ENCODE data around the gene CASP4.
A peak's percentile ranks its signal among the peaks of the same experiment; 100 is the strongest.

CASP4 gene

DNA sequence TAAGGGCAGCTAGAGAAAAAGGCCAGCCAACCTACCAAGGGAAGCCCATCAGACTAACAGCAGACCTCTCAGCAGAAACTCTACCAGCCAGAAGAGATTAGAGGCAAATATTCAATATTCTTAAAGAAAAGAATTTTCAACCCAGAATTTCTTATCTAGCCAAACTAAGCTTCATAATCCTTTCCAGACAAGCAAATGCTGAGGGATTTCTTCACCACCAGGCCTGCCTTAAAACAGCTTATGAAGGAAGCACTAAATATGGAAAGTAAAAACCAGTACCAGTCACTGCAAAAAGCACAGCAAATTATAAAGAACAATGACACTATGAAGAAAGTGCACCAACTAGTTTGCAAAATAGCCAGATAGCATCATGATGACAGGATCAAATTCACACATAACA, 39.6 kb downstream of the CASP4 start:
- no peak overlapping the region for H3K4me3 Mint-ChIP-seq
- intact Hi-C loops (cut with micrococcal nuclease), result no loop called here
- H3K36me3 Mint-ChIP-seq (ENCODE audit: low read depth), result no peaks in the 10 kb centered on the region
- no peak overlapping the region for H3K27ac Mint-ChIP-seq
- no peaks in the 10 kb centered on the region for H3K4me1 Mint-ChIP-seq (ENCODE audit: low read depth)
- H3K27me3 Mint-ChIP-seq, result no peaks in the 10 kb centered on the region
- peaks cover 59% of the 10 kb centered on the region for H3K9me3 Mint-ChIP-seq

DNA sequence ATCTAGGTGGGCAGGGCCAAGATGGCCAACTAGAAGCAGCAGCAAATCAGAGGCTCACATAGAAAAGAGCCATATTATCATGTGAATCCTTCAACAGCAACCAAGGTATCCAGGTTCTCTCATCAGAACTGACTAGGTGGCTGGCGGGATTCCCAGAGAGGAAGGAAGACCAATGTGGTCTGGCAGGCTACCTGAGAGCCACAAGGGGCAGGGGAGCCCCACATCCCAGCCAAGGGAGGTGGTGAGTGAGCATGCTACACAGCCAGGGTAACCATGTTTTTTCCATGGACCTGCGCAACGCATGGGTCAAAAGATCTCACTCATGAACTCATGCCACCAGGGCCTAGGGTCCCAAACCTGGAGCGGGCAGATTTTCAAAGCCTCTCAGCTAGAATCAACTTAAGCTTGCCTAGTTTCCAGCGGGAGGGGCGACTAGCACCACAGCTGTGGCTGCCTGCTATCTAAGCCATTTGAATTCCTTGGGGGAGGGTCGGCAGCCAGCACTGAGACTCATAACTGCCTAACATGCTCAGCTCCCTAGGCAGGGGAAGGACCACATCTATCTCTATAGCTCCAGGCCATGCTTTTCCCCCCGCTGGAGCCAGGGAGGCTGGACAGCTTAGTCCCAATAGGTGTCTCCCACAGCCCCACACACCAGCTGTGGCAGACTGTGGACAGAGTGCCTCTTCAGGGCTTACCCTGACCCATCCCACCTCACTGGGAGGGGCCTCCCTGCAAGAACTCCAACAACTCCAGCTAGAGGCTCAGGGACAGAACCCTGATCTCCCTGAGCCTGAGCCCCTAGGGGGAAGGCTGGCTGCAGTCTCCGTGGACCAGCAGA, 41.4 kb downstream of the CASP4 start:
- H3K4me3 Mint-ChIP-seq, result no peak overlapping the region
- H3K27ac Mint-ChIP-seq, result no peak overlapping the region
- H3K27me3 Mint-ChIP-seq, result no peaks in the 10 kb centered on the region
- intact Hi-C loops (cut with micrococcal nuclease), result no loop called here
- H3K9me3 Mint-ChIP-seq, result peaks cover 46% of the 10 kb centered on the region
- H3K36me3 Mint-ChIP-seq (ENCODE audit: low read depth), result no peaks in the 10 kb centered on the region
- no peaks in the 10 kb centered on the region for H3K4me1 Mint-ChIP-seq (ENCODE audit: low read depth)

DNA sequence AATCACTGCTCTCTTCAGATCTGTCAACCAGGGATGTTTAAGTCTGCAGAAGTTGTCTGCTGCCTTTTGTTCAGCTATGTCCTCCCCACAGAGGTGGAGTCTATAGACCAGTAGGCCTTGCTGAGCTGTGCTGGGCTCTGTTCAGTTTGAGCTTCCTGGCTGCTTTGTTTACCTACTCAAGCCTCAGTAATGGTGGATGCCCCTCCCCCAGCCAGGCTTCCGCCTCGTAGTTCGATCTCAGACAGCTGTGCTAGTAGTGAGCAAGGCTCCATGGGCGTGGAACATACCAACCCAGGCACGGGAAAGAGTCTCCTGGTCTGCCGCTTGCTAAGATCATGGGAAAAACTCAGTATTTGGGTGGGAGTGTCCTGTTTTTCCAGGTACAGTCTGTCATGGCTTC, 42.5 kb downstream of the CASP4 start:
- H3K36me3 Mint-ChIP-seq (ENCODE audit: low read depth), result no peaks in the 10 kb centered on the region
- intact Hi-C loops (cut with micrococcal nuclease), result no loop called here
- H3K27ac Mint-ChIP-seq, result no peak overlapping the region
- H3K4me3 Mint-ChIP-seq, result no peak overlapping the region
- no peaks in the 10 kb centered on the region for H3K27me3 Mint-ChIP-seq
- H3K4me1 Mint-ChIP-seq (ENCODE audit: low read depth), result no peaks in the 10 kb centered on the region
- peaks cover 45% of the 10 kb centered on the region for H3K9me3 Mint-ChIP-seq

DNA sequence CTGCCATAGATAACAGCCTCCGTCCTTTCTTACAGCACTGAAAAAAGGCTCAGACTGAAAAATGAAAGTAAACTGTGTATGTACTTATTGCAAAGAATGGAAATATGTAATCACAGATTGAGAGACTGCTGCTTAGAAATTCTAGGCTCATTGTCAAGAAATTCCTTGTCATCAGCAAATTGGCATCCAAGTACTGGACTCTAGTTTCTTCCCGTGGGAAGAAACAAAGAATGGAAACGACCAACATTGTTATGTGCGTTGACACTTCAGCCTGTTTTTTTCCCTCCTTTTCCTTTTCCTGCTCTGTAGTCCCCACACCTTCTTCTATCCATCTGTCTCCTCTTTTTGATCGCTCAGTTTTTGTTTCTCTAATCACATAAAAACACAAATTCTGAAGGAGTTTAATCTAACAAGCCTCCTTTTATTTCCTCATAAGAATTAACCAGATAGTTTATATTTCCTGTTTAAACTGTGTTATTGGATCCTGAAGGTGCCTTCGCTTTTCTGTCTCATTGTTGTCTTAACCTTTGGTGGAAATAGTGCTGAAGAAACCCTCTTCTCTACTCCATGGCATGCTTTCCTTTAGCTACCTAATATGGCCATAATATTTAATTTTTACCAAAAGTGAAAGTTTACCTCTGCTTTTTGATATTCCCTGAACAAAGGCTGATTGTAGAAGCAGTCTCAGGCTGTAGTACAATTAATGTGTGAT, 50.1 kb downstream of the CASP4 start:
- no peak overlapping the region for H3K27ac Mint-ChIP-seq
- H3K4me1 Mint-ChIP-seq (ENCODE audit: low read depth), result peaks cover 20% of the 10 kb centered on the region
- H3K4me3 Mint-ChIP-seq, result peak overlapping the region; percentile 28
- H3K36me3 Mint-ChIP-seq (ENCODE audit: low read depth), result no peaks in the 10 kb centered on the region
- H3K27me3 Mint-ChIP-seq, result no peaks in the 10 kb centered on the region
- intact Hi-C loops (cut with micrococcal nuclease), result no loop called here
- H3K9me3 Mint-ChIP-seq, result no peaks in the 10 kb centered on the region

DNA sequence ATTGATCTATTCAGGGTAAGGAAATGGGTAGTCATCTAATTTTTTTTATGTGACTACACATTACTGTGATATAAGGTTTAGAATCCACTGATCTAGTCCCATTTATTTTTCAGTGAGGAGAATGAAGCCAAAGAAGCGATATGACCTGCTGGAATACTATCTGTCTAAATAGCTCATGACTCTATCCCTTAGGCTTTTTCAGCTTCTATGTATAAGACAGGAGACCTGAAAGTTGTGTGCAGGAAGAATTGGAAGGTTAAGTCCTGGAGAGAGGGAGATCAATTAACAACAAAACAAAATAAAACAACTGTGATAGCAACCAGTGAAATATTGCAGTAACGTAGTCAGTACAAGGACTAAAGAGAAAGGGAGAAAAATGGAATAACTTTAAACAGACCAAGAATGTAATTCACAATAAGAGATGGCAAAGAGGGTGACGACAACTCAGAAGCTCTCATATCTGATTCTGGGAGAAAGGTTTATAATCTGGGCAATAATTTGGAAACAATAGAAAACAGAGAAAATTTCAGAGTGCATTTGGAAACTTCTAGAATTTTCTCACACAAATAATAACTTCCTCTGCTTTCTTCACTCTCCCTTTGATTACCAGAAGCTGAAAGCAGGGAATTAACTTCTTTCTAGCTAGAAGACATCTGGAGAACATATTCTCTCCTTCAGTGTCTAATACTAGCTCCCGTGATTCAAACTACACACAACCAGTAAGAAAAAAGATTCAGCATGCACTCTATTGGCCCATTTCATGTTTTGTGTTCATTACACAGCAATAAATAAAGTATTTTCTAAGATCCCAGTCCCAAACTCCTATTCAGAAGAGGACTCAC, 50.9 kb downstream of the CASP4 start:
- Mint-ChIP-seq H3K9me3 (no peaks in the 10 kb centered on the region), H3K4me3 (peak overlapping the region; percentile 17), H3K4me1 (ENCODE audit: low read depth) (peaks cover 20% of the 10 kb centered on the region), H3K27ac (no peak overlapping the region), H3K36me3 (ENCODE audit: low read depth) (no peaks in the 10 kb centered on the region), H3K27me3 (no peaks in the 10 kb centered on the region)
- intact Hi-C loops (cut with micrococcal nuclease), result no loop called here

DNA sequence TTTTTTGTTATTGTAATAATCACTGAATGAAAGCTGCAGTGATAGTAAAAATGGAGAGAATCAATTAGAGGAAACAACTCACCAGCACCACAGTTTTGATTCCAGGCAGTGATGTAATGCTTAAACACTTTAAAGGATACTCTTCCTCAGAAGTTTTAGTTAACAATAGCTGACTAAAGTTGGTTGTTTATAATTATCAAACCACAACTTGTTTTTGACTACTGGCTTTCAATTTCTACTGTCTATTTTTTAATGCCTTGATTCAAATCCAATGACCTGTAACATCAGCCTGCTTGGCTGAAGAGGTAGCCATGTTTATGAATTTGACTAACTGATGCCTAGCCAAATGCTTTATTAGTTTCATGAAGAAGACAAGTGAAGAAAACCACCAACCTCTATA, 51.9 kb downstream of the CASP4 start:
- Mint-ChIP-seq H3K27me3 (no peaks in the 10 kb centered on the region), H3K4me3 (no peak overlapping the region), H3K4me1 (ENCODE audit: low read depth) (peaks cover 20% of the 10 kb centered on the region), H3K9me3 (no peaks in the 10 kb centered on the region), H3K27ac (no peak overlapping the region), H3K36me3 (ENCODE audit: low read depth) (no peaks in the 10 kb centered on the region)
- intact Hi-C loops (cut with micrococcal nuclease), result no loop called here

DNA sequence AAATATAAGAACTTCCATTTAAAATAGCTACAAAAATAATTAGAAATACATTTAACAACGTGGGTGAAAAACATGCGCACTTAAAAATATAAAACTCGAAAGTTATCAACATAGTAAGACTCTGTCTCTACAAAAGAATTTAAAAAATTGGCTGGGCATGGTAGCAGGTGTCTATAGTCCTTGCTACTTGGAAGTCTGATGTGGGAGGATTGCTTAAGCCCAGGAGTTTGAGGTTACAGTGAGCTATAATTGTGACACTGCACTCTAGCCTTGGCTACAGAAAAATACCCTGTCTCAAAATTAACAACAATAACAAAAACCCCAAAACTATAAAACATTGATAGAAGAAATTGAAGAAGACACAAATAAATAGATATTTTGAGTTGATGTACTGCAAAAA, 56.3 kb downstream of the CASP4 start:
- Mint-ChIP-seq H3K27ac (no peak overlapping the region), H3K36me3 (ENCODE audit: low read depth) (no peaks in the 10 kb centered on the region), H3K4me1 (ENCODE audit: low read depth) (peaks cover 5% of the 10 kb centered on the region), H3K9me3 (no peaks in the 10 kb centered on the region), H3K27me3 (no peaks in the 10 kb centered on the region), H3K4me3 (no peak overlapping the region)
- intact Hi-C loops (cut with micrococcal nuclease), result no loop called here

DNA sequence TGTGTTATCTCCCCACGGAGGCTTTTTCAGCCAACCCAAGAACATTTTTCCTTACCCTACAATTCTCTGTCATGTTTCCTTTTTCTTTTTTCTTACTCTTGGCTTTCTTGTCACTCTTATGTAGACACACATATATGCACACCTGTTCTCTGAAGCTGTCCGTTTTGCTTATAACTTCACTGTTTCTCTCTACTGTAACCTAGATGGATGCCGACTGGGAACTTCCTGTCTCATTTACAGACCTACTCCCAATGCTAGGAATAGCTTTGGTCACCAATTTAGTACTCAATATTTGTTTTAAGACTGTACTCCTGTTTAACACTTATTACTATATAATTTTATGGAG, 60.2 kb downstream of the CASP4 start:
- H3K9me3 Mint-ChIP-seq, result no peaks in the 10 kb centered on the region
- H3K36me3 Mint-ChIP-seq (ENCODE audit: low read depth), result no peaks in the 10 kb centered on the region
- H3K27me3 Mint-ChIP-seq, result no peaks in the 10 kb centered on the region
- H3K4me1 Mint-ChIP-seq (ENCODE audit: low read depth), result no peaks in the 10 kb centered on the region
- no peak overlapping the region for H3K27ac Mint-ChIP-seq
- no peak overlapping the region for H3K4me3 Mint-ChIP-seq
- intact Hi-C loops (cut with micrococcal nuclease), result no loop called here

DNA sequence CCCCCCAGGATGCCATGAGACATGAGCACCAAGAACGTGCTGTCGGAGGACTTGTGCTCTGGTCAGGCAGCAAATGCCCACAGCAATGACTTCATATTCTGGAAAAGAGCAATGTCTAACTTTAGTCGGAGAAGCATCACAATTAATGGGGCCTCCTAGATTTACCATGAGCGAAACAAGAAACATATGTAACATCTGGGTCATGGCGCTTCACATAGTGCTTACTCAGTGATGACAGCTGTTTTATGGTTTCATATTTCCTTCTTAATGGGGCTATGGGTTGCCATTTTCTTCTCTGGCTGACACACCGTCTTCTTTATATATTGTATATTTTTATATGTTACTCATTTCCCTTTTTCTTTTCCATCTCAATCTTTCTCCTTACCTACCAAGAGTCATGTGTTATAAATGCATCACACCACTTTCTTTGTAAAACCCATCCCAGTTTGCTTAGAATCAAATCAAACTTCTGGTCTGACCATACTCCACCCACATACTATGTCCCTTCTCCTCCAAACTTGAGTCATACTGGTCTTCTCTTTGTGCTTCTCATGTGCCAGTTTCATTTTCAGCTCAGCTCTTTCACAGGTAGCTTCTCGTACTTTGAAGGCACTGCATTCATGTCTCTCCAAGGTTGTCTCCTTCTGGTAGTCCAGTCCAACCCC, 60.7 kb downstream of the CASP4 start:
- Mint-ChIP-seq H3K9me3 (no peaks in the 10 kb centered on the region), H3K4me3 (no peak overlapping the region), H3K36me3 (ENCODE audit: low read depth) (no peaks in the 10 kb centered on the region), H3K4me1 (ENCODE audit: low read depth) (no peaks in the 10 kb centered on the region), H3K27ac (no peak overlapping the region), H3K27me3 (no peaks in the 10 kb centered on the region)
- intact Hi-C loops (cut with micrococcal nuclease), result no loop called here

DNA sequence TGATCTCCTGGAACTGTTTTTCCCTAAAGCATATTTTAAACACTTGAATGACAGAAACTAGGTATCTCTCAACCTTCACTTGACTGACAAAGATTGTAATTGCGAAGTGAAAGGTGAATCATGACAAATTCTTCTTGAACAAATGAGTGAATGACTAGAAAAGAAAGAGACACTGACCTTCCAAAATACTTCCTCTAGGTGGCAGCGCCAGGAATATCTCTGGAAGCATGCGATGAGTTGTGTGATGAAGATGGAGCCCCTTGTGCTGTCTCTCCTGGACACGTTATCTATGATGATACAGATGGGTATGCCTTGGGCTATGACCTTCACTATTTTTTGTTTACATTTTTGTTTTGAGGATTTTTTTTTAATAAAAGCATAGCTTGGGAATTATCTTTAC, 63.1 kb downstream of the CASP4 start:
- Mint-ChIP-seq H3K9me3 (peaks cover 9% of the 10 kb centered on the region), H3K27ac (no peak overlapping the region), H3K36me3 (ENCODE audit: low read depth) (no peaks in the 10 kb centered on the region), H3K4me1 (ENCODE audit: low read depth) (no peaks in the 10 kb centered on the region), H3K27me3 (no peaks in the 10 kb centered on the region), H3K4me3 (no peak overlapping the region)
- intact Hi-C loops (cut with micrococcal nuclease), result no loop called here

DNA sequence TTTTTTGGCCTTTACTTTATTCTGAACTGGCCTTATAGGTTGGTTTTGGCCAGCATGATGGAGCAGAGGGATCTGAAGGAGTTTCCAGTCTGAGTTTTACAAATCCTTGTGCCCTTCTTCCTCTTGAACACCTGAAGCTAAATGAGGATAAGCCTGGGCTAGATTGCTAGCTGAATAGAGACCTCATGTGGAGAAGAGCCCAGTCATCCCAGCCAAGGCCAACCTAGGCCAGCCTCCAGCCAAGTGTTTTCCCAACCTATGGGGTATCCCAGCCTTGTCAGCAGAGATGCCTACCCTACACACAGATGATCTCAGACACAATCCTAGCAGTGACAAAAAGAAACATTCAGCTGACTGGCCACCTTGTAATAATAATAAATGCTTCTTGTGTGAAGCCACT, 69.1 kb downstream of the CASP4 start:
- no peaks in the 10 kb centered on the region for H3K36me3 Mint-ChIP-seq (ENCODE audit: low read depth)
- peaks cover 2% of the 10 kb centered on the region for H3K4me1 Mint-ChIP-seq (ENCODE audit: low read depth)
- H3K27me3 Mint-ChIP-seq, result no peaks in the 10 kb centered on the region
- H3K27ac Mint-ChIP-seq, result no peak overlapping the region
- no peak overlapping the region for H3K4me3 Mint-ChIP-seq
- intact Hi-C loops (cut with micrococcal nuclease), result no loop called here
- peaks cover 9% of the 10 kb centered on the region for H3K9me3 Mint-ChIP-seq

DNA sequence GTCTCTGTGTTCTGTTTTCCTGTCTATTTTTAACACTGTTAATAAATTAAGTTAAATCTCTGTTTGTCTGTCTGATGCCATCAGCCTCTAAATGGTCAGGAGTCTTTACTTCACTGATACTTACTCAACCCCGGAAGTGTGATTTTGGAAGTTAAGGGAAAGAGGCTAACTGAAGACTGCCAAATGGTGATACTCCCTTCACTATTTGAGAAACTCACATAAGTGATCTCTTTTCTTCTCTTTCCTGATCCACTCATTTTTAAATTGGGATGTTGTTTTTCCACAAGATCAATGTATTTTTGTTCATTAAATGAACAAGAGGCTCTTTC, 69.7 kb downstream of the CASP4 start:
- no peak overlapping the region for H3K27ac Mint-ChIP-seq
- no peak overlapping the region for H3K4me3 Mint-ChIP-seq
- H3K27me3 Mint-ChIP-seq, result no peaks in the 10 kb centered on the region
- peaks cover 7% of the 10 kb centered on the region for H3K4me1 Mint-ChIP-seq (ENCODE audit: low read depth)
- peaks cover 9% of the 10 kb centered on the region for H3K9me3 Mint-ChIP-seq
- no peaks in the 10 kb centered on the region for H3K36me3 Mint-ChIP-seq (ENCODE audit: low read depth)
- intact Hi-C loops (cut with micrococcal nuclease), result no loop called here

DNA sequence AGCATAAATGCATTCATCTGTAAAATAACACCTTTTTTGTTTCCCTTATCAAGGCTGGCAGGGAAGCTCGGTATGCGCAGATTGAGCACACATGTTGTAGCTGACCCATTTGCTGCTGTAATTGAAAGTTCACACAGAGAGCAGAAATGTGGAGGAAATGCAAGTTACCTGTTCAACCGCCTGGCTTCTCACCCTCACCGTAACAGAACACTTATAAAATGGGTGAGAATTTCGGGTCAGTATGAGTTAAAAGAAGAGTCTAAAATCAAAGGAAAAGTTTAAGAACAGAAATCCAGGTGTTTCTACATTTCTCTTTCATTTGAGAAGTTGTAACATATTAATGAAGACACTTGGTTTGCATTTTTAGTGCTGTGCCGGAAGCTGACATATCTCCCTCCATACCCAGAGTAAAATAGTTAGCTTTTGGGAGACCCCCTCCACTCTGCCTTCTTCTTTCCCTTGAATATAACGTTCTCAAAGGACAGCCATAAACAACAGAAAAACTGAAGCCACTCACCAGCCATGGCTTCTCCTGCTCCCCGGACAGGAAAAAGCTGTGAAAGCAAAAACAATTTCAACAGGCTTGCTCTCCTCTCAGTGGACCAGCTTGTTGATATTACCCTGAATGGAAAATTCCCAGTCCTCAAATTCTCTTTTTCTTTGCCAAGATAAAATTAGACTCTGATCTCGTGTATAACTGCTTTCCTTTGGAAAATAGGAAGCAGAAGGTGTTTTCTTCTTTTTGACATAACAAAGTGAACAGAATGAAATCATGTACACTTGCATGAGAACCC, 70.3 kb downstream of the CASP4 start, which contains the start of gene CASP12:
CASP12 (minus strand) TSS at position 570 of the 794 bp plus-strand sequence.
- peaks cover 7% of the 10 kb centered on the region for H3K4me1 Mint-ChIP-seq (ENCODE audit: low read depth)
- H3K36me3 Mint-ChIP-seq (ENCODE audit: low read depth), result no peaks in the 10 kb centered on the region
- no peak within 1 kb of the TSS for H3K27ac Mint-ChIP-seq
- no peak within 1 kb of the TSS for H3K4me3 Mint-ChIP-seq
- no peaks in the 10 kb centered on the region for H3K27me3 Mint-ChIP-seq
- intact Hi-C loops (cut with micrococcal nuclease), result no loop called here
- H3K9me3 Mint-ChIP-seq, result peaks cover 9% of the 10 kb centered on the region

All from dendritic cell treated with granulocyte-macrophage colony-stimulating factor and Interleukin-4, amounts not matched to agents 40 ng/mL and 50 ng/mL, for 4 days (primary cell).